Neural cell (in vitro differentiated cells): ENCODE measurements around the gene ATP1A2. TPM values are rescaled to one million over a fixed set of nuclear protein-coding genes. Genes with fewer than 3 reads are reported as not detected.

Source experiments
- H2AFZ ChIP-seq: fragments of 200-600, 300-800 bp; sonication (generic), shearing (Covaris generic); 2 replicates; pipeline ENCODE4 v1.6.0; 2014; ENCODE audit warnings: low read depth, mild to moderate bottlenecking, antibody characterized with exemption, low read length, moderate library complexity
- H3F3A ChIP-seq: fragments of 200-600 bp; shearing (Covaris generic); 2 replicates; pipeline ENCODE4 v1.6.1; 2016; ENCODE audit warnings: mild to moderate bottlenecking, moderate library complexity, mixed read lengths, antibody characterized with exemption, low read length; ENCODE audit not compliant: insufficient read depth, poor library complexity, severe bottlenecking
- H3K27ac ChIP-seq: fragments of 200-600, 300-800 bp; sonication (generic), shearing (Covaris generic); 2 replicates; pipeline ENCODE4 v1.5.1; 2014; ENCODE audit warnings: mild to moderate bottlenecking, low read length, moderate library complexity
- H3K27me3 ChIP-seq: fragments of 300-800, 200-600 bp; sonication (generic), shearing (Covaris generic); 2 replicates; pipeline ENCODE4 v1.6.0; 2014; ENCODE audit warnings: mild to moderate bottlenecking, low read depth, low read length, moderate library complexity; ENCODE audit not compliant: insufficient read depth
- H3K36me3 ChIP-seq: fragments of 300-800, 200-600 bp; sonication (generic), shearing (Covaris generic); 2 replicates; pipeline ENCODE4 v1.5.1; 2014; ENCODE audit warnings: mild to moderate bottlenecking, antibody characterized with exemption, low read length, moderate library complexity; ENCODE audit not compliant: insufficient read depth
- H3K4me2 ChIP-seq: fragments of 300-800, 200-600 bp; sonication (generic), shearing (Covaris generic); 2 replicates; pipeline ENCODE4 v1.6.0; 2014; ENCODE audit warnings: mild to moderate bottlenecking, low read length
- H3K4me3 ChIP-seq: fragments of 300-800, 200-600 bp; sonication (generic), shearing (Covaris generic); 2 replicates; pipeline ENCODE4 v1.5.1; 2014; ENCODE audit warnings: mild to moderate bottlenecking, low read length, moderate library complexity
- H3K79me2 ChIP-seq: fragments of 200-600 bp; shearing (Covaris generic); replicated peaks from 2 replicates; pipeline ENCODE4 v1.6.0; 2014; ENCODE audit warnings: mild to moderate bottlenecking, low read length, moderate library complexity; ENCODE audit not compliant: insufficient read depth
- H3K9ac ChIP-seq: fragments of 300-800, 200-600 bp; sonication (generic), shearing (Covaris generic); 2 replicates; pipeline ENCODE4 v1.6.1; 2016; ENCODE audit warnings: mild to moderate bottlenecking, low read length, mixed read lengths
- H3K9me2 ChIP-seq: fragments of 200-600 bp; shearing (Covaris generic); 2 replicates; pipeline ENCODE4 v1.6.1; 2016; ENCODE audit warnings: mild to moderate bottlenecking, low read length, mixed read lengths; ENCODE audit not compliant: insufficient read depth
- H3K9me3 ChIP-seq: fragments of 200-600, 300-800 bp; sonication (generic), shearing (Covaris generic); 2 replicates; pipeline ENCODE4 v1.6.1; 2016; ENCODE audit warnings: mild to moderate bottlenecking, mixed run types, low read length, moderate library complexity, mixed read lengths
- H4K20me1 ChIP-seq: fragments of 200-600 bp; shearing (Covaris generic); 2 replicates; pipeline ENCODE4 v1.6.1; 2016; ENCODE audit warnings: mild to moderate bottlenecking, mixed run types; ENCODE audit not compliant: insufficient read depth
- CTCF ChIP-seq: fragments of 450-650 bp; IDR thresholded peaks from 2 replicates; pipeline ENCODE4 v1.5.1; 2014; ENCODE audit warnings: antibody characterized with exemption, mild to moderate bottlenecking, moderate library complexity; ENCODE audit not compliant: poor library complexity, severe bottlenecking
- EP300 ChIP-seq: fragments of 450-650 bp; conservative IDR thresholded peaks from 2 replicates; pipeline ENCODE4 v1.6.1; 2014; ENCODE audit warnings: antibody characterized with exemption, mild to moderate bottlenecking, moderate library complexity; ENCODE audit not compliant: poor library complexity, severe bottlenecking
- EZH2 ChIP-seq: fragments of 200-600, 300-800 bp; shearing (Covaris generic), sonication (generic); IDR thresholded peaks from 2 replicates; pipeline ENCODE4 v1.6.1; 2014; ENCODE audit warnings: antibody characterized with exemption, low read length, borderline replicate concordance, mild to moderate bottlenecking; ENCODE audit not compliant: insufficient read depth, poor library complexity, severe bottlenecking
- MXI1 ChIP-seq: fragments of 450-650 bp; conservative IDR thresholded peaks from 2 replicates; pipeline ENCODE4 v1.6.1; 2014; ENCODE audit warnings: antibody characterized with exemption, mild to moderate bottlenecking; ENCODE audit not compliant: poor library complexity, severe bottlenecking
- POLR2AphosphoS5 ChIP-seq: IDR thresholded peaks from 2 replicates; pipeline ENCODE4 v1.6.1; 2012
- RAD21 ChIP-seq: fragments of 450-650 bp; conservative IDR thresholded peaks from 2 replicates; pipeline ENCODE4 v1.6.1; 2014; ENCODE audit warnings: antibody characterized with exemption, mild to moderate bottlenecking, moderate library complexity
- REST ChIP-seq: IDR thresholded peaks from 2 replicates; pipeline ENCODE4 v1.6.1; 2012; ENCODE audit warnings: borderline replicate concordance
- SMC3 ChIP-seq: fragments of 450-650 bp; conservative IDR thresholded peaks from 2 replicates; pipeline ENCODE4 v1.6.1; 2014; ENCODE audit warnings: antibody characterized with exemption, mild to moderate bottlenecking, moderate library complexity; ENCODE audit not compliant: poor library complexity
- TAF1 ChIP-seq: IDR thresholded peaks from 2 replicates; pipeline ENCODE4 v1.6.1; 2012; ENCODE audit warnings: low read depth
- polyA plus RNA-seq: library from polyadenylated mRNA; depleted of rRNA; stranded (reverse); fragments of >200 nt; gene quantifications from 2 replicates; pipeline ENCODE4 v1.2.3, GENCODE V29; 2014

The ATP1A2 gene
- polyA plus RNA-seq, 1 donor from 2014 or later = 0.12 TPM

GRCh38 chr1:160157174-160157573 is 41.6 kb downstream of the ATP1A2 start:
- Histone ChIP-seq H3F3A (no peaks in the 10 kb centered on the region), H3K9me2 (no peaks in the 10 kb centered on the region), H4K20me1 (no peaks in the 10 kb centered on the region), H2AFZ (no peak overlapping the region), H3K4me3 (no peak overlapping the region), H3K27me3 (no peaks in the 10 kb centered on the region), H3K4me2 (no peak overlapping the region), H3K9me3 (no peaks in the 10 kb centered on the region), H3K36me3 (no peaks in the 10 kb centered on the region), H3K9ac (no peak overlapping the region), H3K79me2 (no peaks in the 10 kb centered on the region), H3K27ac (no peak overlapping the region)
- TF ChIP-seq MXI1 (no peak), CTCF (no peak), EZH2 (no peak), SMC3 (no peak), REST (no peak), TAF1 (no peak), EP300 (no peak), POLR2AphosphoS5 (no peak), RAD21 (no peak)

GRCh38 chr1:160158031-160158430 is 42.5 kb downstream of the ATP1A2 start:
- TF ChIP-seq SMC3 (no peak), EZH2 (no peak), TAF1 (no peak), RAD21 (no peak), REST (no peak), CTCF (no peak), EP300 (no peak), POLR2AphosphoS5 (no peak), MXI1 (no peak)
- H3K9me2 ChIP-seq = no peaks in the 10 kb centered on the region
- no peaks in the 10 kb centered on the region for H3K36me3 ChIP-seq
- no peaks in the 10 kb centered on the region for H3K79me2 ChIP-seq
- H4K20me1 ChIP-seq = no peaks in the 10 kb centered on the region
- H3K27ac ChIP-seq = no peak overlapping the region
- no peak overlapping the region for H2AFZ ChIP-seq
- H3F3A ChIP-seq = no peaks in the 10 kb centered on the region
- H3K4me3 ChIP-seq = no peak overlapping the region
- H3K4me2 ChIP-seq = no peak overlapping the region
- no peaks in the 10 kb centered on the region for H3K9me3 ChIP-seq
- H3K27me3 ChIP-seq = no peaks in the 10 kb centered on the region
- H3K9ac ChIP-seq = no peak overlapping the region
